ENCODE data around the gene SRRD. TPM values are rescaled to one million over a fixed set of nuclear protein-coding genes. Genes with fewer than 3 reads are reported as not detected.

Gene SRRD
- total RNA-seq, 1 donor from 2014 or later, result 32.0 TPM

DNA sequence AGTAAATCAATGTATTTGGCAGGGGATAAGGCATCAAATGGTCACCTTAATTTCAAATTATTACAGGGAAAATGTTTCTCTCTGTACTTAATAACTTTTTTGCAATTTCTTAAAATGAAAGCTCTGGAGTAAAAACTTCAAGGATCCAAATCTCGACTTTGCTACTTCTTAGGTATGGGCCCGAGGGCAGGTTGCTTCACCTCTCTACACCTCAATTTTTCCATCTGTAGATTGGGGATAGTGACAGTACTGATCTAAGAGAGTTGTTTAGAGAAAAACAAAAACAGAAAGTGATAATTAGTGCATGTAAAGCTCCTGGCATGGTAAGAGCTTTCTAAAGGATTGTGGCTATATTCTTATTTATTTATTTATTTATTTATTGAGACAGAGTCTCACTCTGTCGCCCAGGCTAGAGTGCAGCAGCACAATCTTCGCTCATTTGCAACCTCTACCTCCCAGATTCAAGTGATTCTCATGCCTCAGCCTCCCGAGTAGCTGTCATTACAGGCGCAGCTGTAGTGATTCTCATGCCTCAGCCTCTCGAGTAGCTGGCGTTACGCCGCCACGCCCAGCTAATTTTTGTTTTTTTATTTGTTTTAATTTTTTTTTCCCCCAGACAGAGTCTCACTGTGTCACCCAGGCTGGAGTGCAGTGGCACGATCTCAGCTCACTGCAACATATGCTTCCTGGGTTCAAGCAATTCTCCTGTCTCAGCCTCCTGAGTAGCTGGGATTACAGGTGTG lies 30.9 kb downstream of the SRRD start:
- Mint-ChIP-seq H3K4me1 (peaks cover 37% of the 10 kb centered on the region), H3K27me3 (no peaks in the 10 kb centered on the region), H3K9me3 (no peaks in the 10 kb centered on the region), H3K36me3 (ENCODE audit: low read depth) (peaks cover 23% of the 10 kb centered on the region), H3K27ac (no peak overlapping the region), H3K4me3 (no peak overlapping the region)
- TF ChIP-seq, protein P1, sequence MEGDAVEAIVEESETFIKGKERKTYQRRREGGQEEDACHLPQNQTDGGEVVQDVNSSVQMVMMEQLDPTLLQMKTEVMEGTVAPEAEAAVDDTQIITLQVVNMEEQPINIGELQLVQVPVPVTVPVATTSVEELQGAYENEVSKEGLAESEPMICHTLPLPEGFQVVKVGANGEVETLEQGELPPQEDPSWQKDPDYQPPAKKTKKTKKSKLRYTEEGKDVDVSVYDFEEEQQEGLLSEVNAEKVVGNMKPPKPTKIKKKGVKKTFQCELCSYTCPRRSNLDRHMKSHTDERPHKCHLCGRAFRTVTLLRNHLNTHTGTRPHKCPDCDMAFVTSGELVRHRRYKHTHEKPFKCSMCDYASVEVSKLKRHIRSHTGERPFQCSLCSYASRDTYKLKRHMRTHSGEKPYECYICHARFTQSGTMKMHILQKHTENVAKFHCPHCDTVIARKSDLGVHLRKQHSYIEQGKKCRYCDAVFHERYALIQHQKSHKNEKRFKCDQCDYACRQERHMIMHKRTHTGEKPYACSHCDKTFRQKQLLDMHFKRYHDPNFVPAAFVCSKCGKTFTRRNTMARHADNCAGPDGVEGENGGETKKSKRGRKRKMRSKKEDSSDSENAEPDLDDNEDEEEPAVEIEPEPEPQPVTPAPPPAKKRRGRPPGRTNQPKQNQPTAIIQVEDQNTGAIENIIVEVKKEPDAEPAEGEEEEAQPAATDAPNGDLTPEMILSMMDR (IDR thresholded peaks at IDR 0.05), result no peak
- POLR2A ChIA-PET, result interaction anchor here (0.7 to 3.7 kb wide), 2 partner anchors 30 to 145 kb away, joined by 3 to 37 read pairs; partner anchors contain the start of genes HPS4 and SRRD
- ATAC-seq (ENCODE audit: low read depth), result no peak
- CTCF ChIA-PET, result interaction anchor here (1.5 kb wide), 1 partner anchor 8 kb away, joined by 3 read pairs; no protein-coding TSS in a partner anchor
- DNase-seq, result no peak
- intact Hi-C loops (cut with micrococcal nuclease), result no loop called here

DNA sequence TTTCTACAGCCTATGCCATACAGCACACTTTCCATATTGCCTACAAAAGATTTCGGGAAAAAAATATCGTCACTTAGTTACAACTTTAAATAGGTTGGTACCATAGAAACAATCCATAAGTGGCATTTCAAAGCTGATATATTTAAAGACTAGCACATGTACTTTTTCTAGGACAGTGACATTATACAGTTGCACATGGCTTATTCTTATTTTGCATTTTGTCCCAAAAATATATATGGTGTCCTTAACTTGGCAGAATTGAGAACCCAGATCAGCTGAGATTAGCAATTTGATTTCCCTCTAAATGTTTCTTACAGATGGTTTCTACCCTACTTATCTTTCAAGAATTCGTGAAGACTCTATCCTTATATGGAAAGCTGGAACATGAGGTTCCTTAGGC lies 32.3 kb downstream of the SRRD start:
- CTCF ChIA-PET, result interaction anchor here (1.3 kb wide), 1 partner anchor 17 kb away, joined by 3 read pairs; no protein-coding TSS in a partner anchor
- ATAC-seq (ENCODE audit: low read depth) (no peak), DNase-seq (no peak)
- peaks cover 12% of the 10 kb centered on the region for H3K36me3 Mint-ChIP-seq (ENCODE audit: low read depth)
- no peak overlapping the region for H3K27ac Mint-ChIP-seq
- no peaks in the 10 kb centered on the region for H3K9me3 Mint-ChIP-seq
- H3K4me1 Mint-ChIP-seq, result peaks cover 28% of the 10 kb centered on the region
- POLR2A ChIA-PET, result no interaction called here
- no peaks in the 10 kb centered on the region for H3K27me3 Mint-ChIP-seq
- intact Hi-C loops (cut with micrococcal nuclease), result no loop called here
- TF ChIP-seq, protein P1 (IDR thresholded peaks at IDR 0.05), result no peak
- H3K4me3 Mint-ChIP-seq, result no peak overlapping the region

DNA sequence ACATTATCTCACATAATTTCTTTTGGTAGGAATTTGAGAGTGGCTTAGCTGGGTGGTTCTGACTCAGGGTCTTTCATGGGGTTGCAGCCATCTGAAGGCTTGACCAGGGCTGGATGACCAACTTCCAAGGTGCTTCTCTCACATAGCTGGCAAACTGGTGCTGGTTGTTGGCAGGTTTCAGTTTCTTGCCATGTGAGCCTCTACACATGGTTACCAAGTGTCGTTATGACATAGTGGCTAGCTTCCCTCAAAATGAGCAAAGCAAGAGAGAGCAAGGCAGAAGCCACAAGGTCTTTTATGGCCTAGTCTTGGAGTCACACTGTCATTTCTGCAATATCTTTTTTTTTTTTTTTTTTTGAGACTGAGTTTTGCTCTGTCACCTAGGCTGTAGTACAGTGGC lies 32.8 kb downstream of the SRRD start:
- Mint-ChIP-seq H3K9me3 (no peaks in the 10 kb centered on the region), H3K27me3 (no peaks in the 10 kb centered on the region), H3K4me1 (peaks cover 23% of the 10 kb centered on the region), H3K4me3 (no peak overlapping the region), H3K36me3 (ENCODE audit: low read depth) (peaks cover 8% of the 10 kb centered on the region), H3K27ac (no peak overlapping the region)
- TF ChIP-seq, protein P1 (IDR thresholded peaks at IDR 0.05), result no peak
- ChIA-PET POLR2A (no interaction called here), CTCF (interaction anchor here (1.3 kb wide), 1 partner anchor 17 kb away, joined by 3 read pairs; no protein-coding TSS in a partner anchor)
- DNase-seq (no peak), ATAC-seq (ENCODE audit: low read depth) (no peak)
- intact Hi-C loops (cut with micrococcal nuclease), result no loop called here

DNA sequence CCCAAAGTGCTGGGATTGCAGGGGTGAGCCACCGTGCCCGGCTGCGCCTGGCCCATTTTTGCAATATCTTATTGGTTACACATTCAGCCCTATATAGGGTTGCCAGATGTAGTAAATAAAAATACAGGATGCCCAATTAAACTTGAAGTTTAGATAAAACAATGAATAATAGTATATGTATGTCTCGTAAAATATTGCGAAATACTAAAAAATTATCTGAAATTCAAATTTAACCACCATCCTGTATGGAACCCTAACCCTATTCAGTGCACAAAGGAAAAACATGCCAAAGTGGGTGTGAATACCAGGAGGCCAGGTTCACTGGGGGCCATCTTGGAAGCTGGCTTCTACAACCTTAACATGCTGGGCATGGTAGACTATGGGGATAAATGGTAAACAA lies 33.8 kb downstream of the SRRD start:
- intact Hi-C loops (cut with micrococcal nuclease), result no loop called here
- TF ChIP-seq, protein P1 (IDR thresholded peaks at IDR 0.05), result no peak
- no peaks in the 10 kb centered on the region for H3K27me3 Mint-ChIP-seq
- ATAC-seq (ENCODE audit: low read depth), result no peak
- H3K36me3 Mint-ChIP-seq (ENCODE audit: low read depth), result peaks cover 2% of the 10 kb centered on the region
- CTCF ChIA-PET, result no interaction called here
- H3K4me3 Mint-ChIP-seq, result no peak overlapping the region
- no peak overlapping the region for H3K27ac Mint-ChIP-seq
- no peak for DNase-seq
- no peaks in the 10 kb centered on the region for H3K9me3 Mint-ChIP-seq
- POLR2A ChIA-PET, result interaction anchor here (1.1 kb wide), 1 partner anchor 17 kb away, joined by 3 read pairs; no protein-coding TSS in a partner anchor
- H3K4me1 Mint-ChIP-seq, result peaks cover 13% of the 10 kb centered on the region

DNA sequence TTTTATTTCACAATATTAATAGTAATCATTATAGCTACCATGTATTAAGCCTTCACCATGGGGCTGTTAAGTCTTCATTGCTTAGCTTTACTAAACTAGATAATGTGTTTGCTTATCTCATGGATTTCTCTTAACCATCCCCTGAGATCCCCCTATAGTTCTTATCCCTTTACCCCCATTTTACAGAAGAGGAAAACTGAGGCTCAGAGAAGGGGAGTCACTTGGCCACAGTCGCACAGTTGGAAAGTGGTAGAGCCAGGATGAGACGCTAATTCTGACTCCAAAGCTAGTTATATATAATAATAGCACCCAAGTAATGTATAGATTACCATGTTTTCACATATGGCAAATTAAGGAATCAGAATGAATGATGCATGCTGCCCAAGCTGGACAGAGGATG lies 38.3 kb downstream of the SRRD start:
- DNase-seq (no peak), ATAC-seq (ENCODE audit: low read depth) (no peak)
- Mint-ChIP-seq H3K9me3 (no peaks in the 10 kb centered on the region), H3K36me3 (ENCODE audit: low read depth) (peaks cover 21% of the 10 kb centered on the region), H3K4me3 (no peak overlapping the region), H3K4me1 (peaks cover 6% of the 10 kb centered on the region), H3K27ac (no peak overlapping the region), H3K27me3 (no peaks in the 10 kb centered on the region)
- ChIA-PET CTCF (interaction anchor here (1.5 kb wide), 1 partner anchor 10 kb away, joined by 4 read pairs; the partner anchor contains the start of gene TFIP11), POLR2A (no interaction called here)
- TF ChIP-seq, protein P1 (IDR thresholded peaks at IDR 0.05), result no peak
- intact Hi-C loops (cut with micrococcal nuclease), result no loop called here

Measured in activated B cell treated with CpG ODN at 0.5 μM for 24 hours (primary cell).